IMR-90 (cell line): Measurements from ENCODE around the gene NUP42.

ENCODE experiments used
- FOS ChIP-seq: fragments of 150-350 bp; IDR thresholded peaks from 2 replicates; pipeline ENCODE4 v1.6.1; 2016; ENCODE audit warnings: low read depth, low read length
- MAFK ChIP-seq: IDR thresholded peaks from 2 replicates; pipeline ENCODE4 v1.6.1; 2012; ENCODE audit warnings: low read depth, low read length, improper control_type of control experiment
- MAZ ChIP-seq: IDR thresholded peaks from 2 replicates; pipeline ENCODE4 v1.6.1; 2012; ENCODE audit warnings: low read depth, mild to moderate bottlenecking, low read length, improper control_type of control experiment, moderate library complexity, borderline replicate concordance
- MXI1 ChIP-seq: IDR thresholded peaks from 2 replicates; pipeline ENCODE4 v1.6.1; 2012; ENCODE audit warnings: low read depth, mild to moderate bottlenecking, low read length, moderate library complexity, borderline replicate concordance
- POLR2A ChIP-seq: IDR thresholded peaks from 2 replicates; pipeline ENCODE4 v1.6.1; 2012; ENCODE audit warnings: mild to moderate bottlenecking, low read depth, low read length
- RAD21 ChIP-seq: IDR thresholded peaks from 2 replicates; pipeline ENCODE4 v1.6.1; 2012; ENCODE audit warnings: low read length, improper control_type of control experiment
- RCOR1 ChIP-seq: IDR thresholded peaks from 2 replicates; pipeline ENCODE4 v1.6.1; 2012; ENCODE audit warnings: mild to moderate bottlenecking, low read length, improper control_type of control experiment; ENCODE audit not compliant: insufficient replicate concordance
- RFX5 ChIP-seq: IDR thresholded peaks from 2 replicates; pipeline ENCODE4 v1.8.0; 2012; ENCODE audit warnings: low read depth, mild to moderate bottlenecking, low read length, moderate library complexity
- TF ChIP-seq, protein P1 (sequence below): conservative IDR thresholded peaks from 2 replicates; pipeline ENCODE4 v1.5.1; 2012; ENCODE audit warnings: mild to moderate bottlenecking, low read depth, low read length, improper control_type of control experiment
- TF ChIP-seq, protein P2 (sequence below): fragments of 150-350 bp; IDR thresholded peaks from 2 replicates; pipeline ENCODE4 v1.6.1; 2017; ENCODE audit warnings: mild to moderate bottlenecking, antibody characterized with exemption, low read length, low read depth

DNA sequence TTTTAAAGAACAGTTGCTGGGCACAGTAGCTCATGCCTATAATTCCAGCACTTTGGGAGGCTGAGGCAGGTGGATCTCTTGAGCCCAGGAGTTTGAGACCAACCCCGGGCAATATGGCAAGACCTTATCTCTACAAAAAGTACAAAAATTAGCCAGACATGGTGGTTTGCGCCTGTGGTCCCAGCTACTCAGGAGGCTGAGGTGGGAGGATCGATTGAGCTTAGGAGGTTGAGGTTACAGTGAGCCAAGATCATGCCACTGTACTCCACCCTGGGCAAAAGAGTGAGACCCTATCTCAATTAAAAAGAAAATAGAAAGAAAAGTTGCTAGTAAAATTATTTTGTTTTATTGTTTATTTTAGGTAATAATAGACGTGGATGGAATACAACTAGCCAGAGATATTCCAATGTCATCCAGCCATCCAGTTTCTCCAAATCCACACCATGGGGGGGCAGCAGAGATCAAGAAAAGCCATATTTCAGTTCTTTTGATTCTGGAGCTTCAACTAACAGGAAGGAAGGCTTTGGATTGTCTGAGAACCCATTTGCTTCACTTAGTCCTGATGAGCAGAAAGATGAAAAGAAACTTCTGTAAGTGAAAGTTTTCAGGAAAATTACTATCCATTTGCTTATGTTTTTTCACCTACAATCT is 3.0 kb downstream of the NUP42 start:
- TF ChIP-seq, protein P1, sequence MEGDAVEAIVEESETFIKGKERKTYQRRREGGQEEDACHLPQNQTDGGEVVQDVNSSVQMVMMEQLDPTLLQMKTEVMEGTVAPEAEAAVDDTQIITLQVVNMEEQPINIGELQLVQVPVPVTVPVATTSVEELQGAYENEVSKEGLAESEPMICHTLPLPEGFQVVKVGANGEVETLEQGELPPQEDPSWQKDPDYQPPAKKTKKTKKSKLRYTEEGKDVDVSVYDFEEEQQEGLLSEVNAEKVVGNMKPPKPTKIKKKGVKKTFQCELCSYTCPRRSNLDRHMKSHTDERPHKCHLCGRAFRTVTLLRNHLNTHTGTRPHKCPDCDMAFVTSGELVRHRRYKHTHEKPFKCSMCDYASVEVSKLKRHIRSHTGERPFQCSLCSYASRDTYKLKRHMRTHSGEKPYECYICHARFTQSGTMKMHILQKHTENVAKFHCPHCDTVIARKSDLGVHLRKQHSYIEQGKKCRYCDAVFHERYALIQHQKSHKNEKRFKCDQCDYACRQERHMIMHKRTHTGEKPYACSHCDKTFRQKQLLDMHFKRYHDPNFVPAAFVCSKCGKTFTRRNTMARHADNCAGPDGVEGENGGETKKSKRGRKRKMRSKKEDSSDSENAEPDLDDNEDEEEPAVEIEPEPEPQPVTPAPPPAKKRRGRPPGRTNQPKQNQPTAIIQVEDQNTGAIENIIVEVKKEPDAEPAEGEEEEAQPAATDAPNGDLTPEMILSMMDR: peak; percentile 54
- no peak for TF ChIP-seq POLR2A
- no peak for TF ChIP-seq RFX5
- TF ChIP-seq, protein P2, sequence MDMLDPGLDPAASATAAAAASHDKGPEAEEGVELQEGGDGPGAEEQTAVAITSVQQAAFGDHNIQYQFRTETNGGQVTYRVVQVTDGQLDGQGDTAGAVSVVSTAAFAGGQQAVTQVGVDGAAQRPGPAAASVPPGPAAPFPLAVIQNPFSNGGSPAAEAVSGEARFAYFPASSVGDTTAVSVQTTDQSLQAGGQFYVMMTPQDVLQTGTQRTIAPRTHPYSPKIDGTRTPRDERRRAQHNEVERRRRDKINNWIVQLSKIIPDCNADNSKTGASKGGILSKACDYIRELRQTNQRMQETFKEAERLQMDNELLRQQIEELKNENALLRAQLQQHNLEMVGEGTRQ: no peak
- peak; percentile 59 for TF ChIP-seq RAD21
- TF ChIP-seq RCOR1: no peak
- TF ChIP-seq MAFK: no peak
- TF ChIP-seq FOS: no peak
- no peak for TF ChIP-seq MAZ
- no peak for TF ChIP-seq MXI1
